Kidney glomerular epithelial cell (primary cell): Measurements from ENCODE around the gene ATP8A2.

Source experiments
- DNase-seq: peaks from one replicate; lab custom pipeline; 2025; lab: John Stamatoyannopoulos, UW

Gene ATP8A2

GRCh38 chr13:25886438-25887214 lies 514.9 kb downstream of the ATP8A2 start:
- peak; percentile 86 for DNase-seq

DNA sequence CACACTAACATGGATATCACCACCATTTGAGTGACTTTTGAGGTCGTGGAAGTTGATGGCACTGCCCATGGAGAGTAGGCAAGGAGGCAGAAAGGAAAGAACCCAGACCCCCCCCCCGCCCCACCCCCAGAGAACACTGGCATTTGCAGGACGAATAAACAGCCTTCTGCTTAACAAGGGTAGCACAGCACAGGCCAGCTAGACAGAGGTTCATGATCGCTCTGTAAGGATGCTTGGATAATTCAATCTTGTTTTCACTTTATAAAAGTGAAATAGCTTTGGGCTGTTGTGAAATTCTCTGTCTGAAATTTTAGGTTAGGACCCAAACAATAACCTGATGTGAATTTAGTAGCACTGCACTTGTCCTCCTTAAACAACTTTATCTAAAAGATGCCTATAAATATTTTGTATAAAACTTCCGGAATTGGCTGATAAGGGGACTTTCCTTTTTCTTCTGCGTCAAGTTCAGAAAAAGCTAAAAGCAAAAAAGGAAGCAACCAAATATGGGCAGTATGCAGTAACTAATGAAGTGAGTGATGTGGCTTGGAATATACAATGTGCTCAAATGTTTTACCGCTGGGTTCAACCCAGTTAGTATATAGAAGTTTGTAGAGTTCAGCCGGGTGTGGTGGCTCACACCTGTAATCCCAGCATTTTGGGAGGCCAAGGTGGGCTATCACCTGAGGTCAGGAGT lies 516.3 kb downstream of the ATP8A2 start:
- no peak for DNase-seq

DNA sequence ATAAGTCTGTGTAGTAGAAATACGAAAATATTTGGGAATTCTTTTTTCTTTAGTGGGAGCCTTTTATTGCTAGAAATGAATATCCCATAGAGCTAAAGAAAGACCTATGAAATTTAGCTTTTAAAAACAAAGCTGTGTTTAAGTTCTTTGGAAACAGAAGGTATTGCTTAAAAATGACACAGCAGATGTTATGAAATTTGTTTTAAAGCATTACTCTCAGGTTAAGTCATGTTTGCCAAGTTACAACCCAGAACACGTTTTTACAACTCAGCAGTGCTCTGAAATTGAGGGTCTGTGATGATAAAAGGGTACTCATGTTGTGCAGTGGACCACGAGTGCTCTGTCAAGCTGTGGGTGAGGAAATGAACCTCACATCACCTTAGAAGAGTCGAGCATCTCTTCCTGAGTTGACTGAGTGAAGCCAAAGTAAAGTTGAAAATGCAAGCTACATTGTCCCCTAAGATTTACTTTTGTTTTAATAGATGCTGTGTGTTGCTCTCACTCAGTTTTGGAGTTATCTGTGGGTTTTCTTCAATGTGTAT lies 519.0 kb downstream of the ATP8A2 start:
- no peak for DNase-seq

- no peak for DNase-seq
Measured at GRCh38 chr13:25898991-25899390, 527.2 kb downstream of the ATP8A2 start.

GRCh38 chr13:25899464-25899863 lies 527.7 kb downstream of the ATP8A2 start:
- no peak for DNase-seq

- DNase-seq: no peak
Measured at GRCh38 chr13:25899952-25900351, 528.2 kb downstream of the ATP8A2 start.

DNA sequence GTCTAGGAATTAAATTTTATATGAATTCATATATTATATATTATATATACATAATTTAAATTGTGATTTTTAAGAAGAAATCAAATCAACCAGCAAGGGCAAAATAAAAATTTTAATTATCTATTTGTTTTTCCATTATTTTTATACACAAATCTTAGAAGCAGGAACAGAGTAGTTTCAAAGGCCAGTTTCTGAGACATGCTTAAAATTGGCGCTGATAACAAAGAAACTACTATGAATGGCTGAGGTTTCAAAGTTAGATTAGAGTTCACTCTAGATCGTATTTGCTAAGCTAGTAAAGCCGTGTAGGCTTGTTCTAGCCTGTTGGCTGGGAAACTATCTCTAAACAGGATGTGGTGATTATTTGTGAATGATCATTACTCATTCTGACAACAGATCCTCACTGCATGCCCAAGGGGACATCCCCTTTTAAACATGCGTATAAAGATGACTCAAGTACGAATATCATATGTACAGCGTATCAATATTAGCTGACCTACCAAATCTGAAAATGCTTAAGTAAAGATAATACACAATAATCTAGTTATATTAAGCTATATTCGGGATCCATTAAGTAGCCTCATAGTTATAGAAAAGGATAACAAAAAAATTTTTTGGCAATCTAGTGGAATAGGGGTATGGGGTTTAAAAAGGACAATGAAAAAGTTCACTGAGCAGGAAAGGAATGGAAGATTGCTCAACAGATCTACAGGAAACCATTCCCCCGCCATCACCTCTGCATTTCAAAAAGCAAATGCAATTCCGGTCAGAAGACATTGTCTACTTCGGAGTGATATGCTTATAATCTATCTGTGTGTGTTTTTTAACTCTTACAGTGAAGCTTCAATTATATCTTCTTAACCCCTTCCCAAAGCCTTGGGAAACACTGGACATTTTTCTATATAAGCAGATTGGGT lies 529.9 kb downstream of the ATP8A2 start:
- DNase-seq: peak; percentile 73

DNA sequence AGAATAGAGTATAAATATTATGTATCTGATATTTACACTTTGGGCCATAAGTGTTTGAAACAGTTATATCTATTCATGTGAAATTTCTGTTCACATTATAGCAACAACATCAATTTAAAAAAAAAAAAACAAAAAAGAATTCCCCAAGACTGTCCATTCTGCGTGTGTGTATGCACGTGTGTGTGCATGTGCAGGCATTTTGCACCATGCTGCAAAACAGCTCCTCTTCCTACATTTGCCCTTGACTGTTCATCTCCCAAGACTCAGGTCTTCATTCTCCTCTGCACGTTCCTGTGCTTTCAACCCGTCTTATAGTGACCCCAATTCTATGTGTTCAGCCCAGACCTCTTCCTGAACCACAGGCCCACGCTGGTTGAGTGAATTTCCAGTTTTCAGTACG lies 530.7 kb downstream of the ATP8A2 start:
- DNase-seq: no peak

DNA sequence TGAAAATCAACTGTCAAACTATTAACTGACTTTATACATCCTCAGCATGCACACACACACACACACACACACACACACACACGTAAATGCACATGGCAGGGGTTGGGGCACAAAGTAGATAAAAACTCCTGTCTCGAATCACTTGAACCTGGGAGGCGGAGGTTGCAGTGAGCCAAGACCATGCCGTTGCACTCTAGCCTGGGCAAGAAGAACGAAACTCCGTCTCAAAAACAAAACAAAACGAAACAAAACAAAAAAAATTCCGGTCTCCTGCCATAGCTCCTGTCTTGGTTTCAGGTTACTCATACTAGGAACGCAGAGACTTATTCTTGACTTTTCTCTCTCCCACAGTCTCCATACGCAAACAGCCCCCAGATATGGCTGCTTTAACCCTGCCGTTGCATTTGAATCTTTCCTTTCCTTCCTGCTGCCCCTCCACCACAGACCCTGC lies 531.1 kb downstream of the ATP8A2 start:
- DNase-seq: no peak

GRCh38 chr13:25904830-25905229 lies 533.1 kb downstream of the ATP8A2 start:
- no peak for DNase-seq

- DNase-seq: no peak
Measured at GRCh38 chr13:25905611-25906010, 533.8 kb downstream of the ATP8A2 start.

GRCh38 chr13:25906191-25906661 lies 534.5 kb downstream of the ATP8A2 start:
- no peak for DNase-seq

DNA sequence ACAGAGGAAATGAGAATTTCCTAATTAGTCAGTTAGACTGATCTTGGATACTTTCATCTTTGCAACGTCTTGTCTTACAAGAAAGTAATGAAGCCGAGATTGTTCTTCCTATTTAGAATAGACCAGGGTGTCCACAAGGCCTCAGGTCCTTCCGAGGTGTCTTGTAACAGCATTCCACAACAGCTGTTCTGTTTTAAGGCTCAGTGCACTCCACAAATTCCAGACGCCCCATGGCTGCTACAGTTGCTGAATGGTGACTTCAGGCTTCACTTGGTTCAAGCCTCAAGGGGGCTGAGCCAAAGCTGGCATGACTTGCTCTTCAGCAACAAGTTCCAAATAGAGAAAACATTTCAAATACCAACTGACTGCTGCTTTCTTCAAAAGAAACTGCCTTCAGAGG lies 536.6 kb downstream of the ATP8A2 start:
- DNase-seq: peak; percentile 65

- DNase-seq: no peak
Measured at GRCh38 chr13:25910243-25910642, 538.5 kb downstream of the ATP8A2 start.

GRCh38 chr13:25910991-25911419 lies 539.2 kb downstream of the ATP8A2 start:
- no peak for DNase-seq

DNA sequence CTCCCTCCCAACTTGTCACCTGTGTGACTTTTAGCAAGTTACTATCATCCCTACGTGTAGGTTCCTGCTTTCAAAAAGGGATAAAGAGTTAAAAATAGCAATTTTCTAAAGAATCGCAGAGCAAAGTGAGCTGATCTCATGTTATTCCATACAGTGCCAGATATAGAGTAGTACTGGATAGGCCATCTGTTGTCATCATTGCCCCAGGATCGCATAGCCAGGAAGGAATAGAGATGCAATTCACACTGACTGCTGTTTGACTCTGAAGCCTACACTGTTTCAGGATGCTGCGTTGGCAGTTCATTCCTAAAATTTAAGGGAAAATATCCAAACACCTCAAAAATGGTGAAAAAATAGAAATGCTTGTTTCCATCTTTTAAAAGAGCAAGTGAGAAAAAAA lies 541.2 kb downstream of the ATP8A2 start:
- no peak for DNase-seq

- DNase-seq: no peak
Measured at GRCh38 chr13:25915840-25916518, 544.2 kb downstream of the ATP8A2 start.

DNA sequence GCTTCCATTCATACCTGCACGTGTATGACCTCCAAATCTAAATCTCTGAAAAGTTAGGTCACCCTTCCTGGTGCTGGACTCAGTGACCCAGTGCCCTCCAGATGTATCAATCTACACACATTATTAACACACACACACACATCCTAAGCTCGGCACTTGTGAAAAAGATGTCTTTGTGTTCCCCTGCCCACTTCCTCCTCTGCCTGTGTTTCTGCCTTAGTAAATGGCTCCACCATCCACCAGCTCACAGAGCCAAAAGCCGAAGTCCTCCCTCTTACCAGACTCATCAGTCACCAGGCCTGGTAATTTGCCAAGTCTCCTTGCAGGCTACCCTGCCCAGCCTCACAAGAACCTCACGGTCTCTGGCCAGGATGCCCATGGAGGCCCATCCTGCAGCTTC lies 548.5 kb downstream of the ATP8A2 start:
- DNase-seq: no peak

GRCh38 chr13:25920931-25921330 lies 549.2 kb downstream of the ATP8A2 start:
- DNase-seq: peak; percentile 35

DNA sequence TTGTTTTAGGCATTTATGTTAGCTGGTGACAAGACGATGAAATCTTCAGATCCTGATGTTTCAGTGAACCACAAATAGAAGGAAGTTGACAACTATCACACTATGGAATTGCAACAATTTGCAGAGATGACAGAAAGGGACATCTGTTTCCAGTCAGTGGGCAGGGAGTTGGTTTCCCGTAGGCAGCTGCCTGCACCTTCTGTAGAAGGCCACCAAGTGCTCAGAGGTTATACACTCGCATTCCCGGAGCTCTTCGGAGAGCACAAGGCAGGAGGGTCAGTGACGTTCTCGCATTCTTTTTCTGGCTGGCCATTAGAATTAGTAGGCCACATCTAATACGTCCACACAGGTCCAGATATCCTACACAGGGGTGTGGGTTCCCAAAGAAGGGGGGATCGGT lies 550.6 kb downstream of the ATP8A2 start:
- DNase-seq: no peak
